Loucy (cell line): Measurements from ENCODE around the gene TEAD1.

Source experiments
- H2AFZ ChIP-seq: fragments of 200-600 bp; sonication (generic); 2 replicates; pipeline ENCODE4 v1.6.0; 2016; ENCODE audit warnings: antibody characterized with exemption, mild to moderate bottlenecking, low read length, moderate library complexity
- H3F3A ChIP-seq: fragments of 200-600 bp; 2 replicates; pipeline ENCODE4 v1.6.0; 2016; ENCODE audit warnings: antibody characterized with exemption, low read depth, mild to moderate bottlenecking
- H3K27me3 ChIP-seq: fragments of 200-600 bp; sonication (generic); 2 replicates; pipeline ENCODE4 v1.6.1; 2014; ENCODE audit warnings: low read length, mild to moderate bottlenecking; ENCODE audit not compliant: insufficient read depth, poor library complexity, severe bottlenecking
- H3K36me3 ChIP-seq: fragments of 200-600 bp; sonication (generic); 2 replicates; pipeline ENCODE4 v1.6.1; 2016; ENCODE audit warnings: low read length; ENCODE audit not compliant: insufficient read depth
- H3K4me1 ChIP-seq: fragments of 200-600 bp; sonication (generic); 2 replicates; pipeline ENCODE4 v1.5.1; 2014; ENCODE audit warnings: low read length, mild to moderate bottlenecking; ENCODE audit not compliant: insufficient read depth, poor library complexity, severe bottlenecking
- H3K4me2 ChIP-seq: fragments of 200-600 bp; sonication (generic); 2 replicates; pipeline ENCODE4 v1.6.0; 2014; ENCODE audit warnings: antibody characterized with exemption, low read length, low read depth, mild to moderate bottlenecking; ENCODE audit not compliant: poor library complexity, severe bottlenecking
- H3K4me3 ChIP-seq: fragments of 200-600 bp; sonication (generic); 2 replicates; pipeline ENCODE4 v1.5.1; 2014; ENCODE audit warnings: low read length, mild to moderate bottlenecking, mixed read lengths; ENCODE audit not compliant: poor library complexity, severe bottlenecking
- H3K79me2 ChIP-seq: fragments of 200-600 bp; sonication (generic); 2 replicates; pipeline ENCODE4 v1.6.1; 2014; ENCODE audit warnings: low read length; ENCODE audit not compliant: insufficient read depth
- H3K9ac ChIP-seq: fragments of 200-600 bp; sonication (generic); 2 replicates; pipeline ENCODE4 v1.6.0; 2014; ENCODE audit warnings: mild to moderate bottlenecking, low read depth, low read length, moderate library complexity; ENCODE audit not compliant: poor library complexity, severe bottlenecking
- H3K9me2 ChIP-seq: fragments of 200-600 bp; sonication (generic); replicated peaks from 2 replicates; pipeline ENCODE4 v1.6.1; 2016; ENCODE audit warnings: low read depth, low read length, mixed read lengths
- H3K9me3 ChIP-seq: fragments of 200-600 bp; sonication (generic); 2 replicates; pipeline ENCODE4 v1.6.1; 2014; ENCODE audit warnings: mild to moderate bottlenecking, antibody characterized with exemption, low read length, low read depth; ENCODE audit not compliant: insufficient read depth
- H4K20me1 ChIP-seq: fragments of 200-600 bp; sonication (generic); 2 replicates; pipeline ENCODE4 v1.6.0; 2014; ENCODE audit warnings: antibody characterized with exemption, low read length, mild to moderate bottlenecking; ENCODE audit not compliant: insufficient read depth, poor library complexity, severe bottlenecking
- EZH2phosphoT487 ChIP-seq: fragments of 200-600 bp; IDR thresholded peaks from 2 replicates; pipeline ENCODE4 v1.6.1; 2018; ENCODE audit warnings: antibody characterized with exemption, mild to moderate bottlenecking, moderate library complexity, borderline replicate concordance
- TF ChIP-seq, protein P1 (sequence below): fragments of 200-600 bp; sonication (generic); conservative IDR thresholded peaks from 2 replicates; pipeline ENCODE4 v1.5.1; 2014; ENCODE audit warnings: mild to moderate bottlenecking, antibody characterized with exemption, low read length

TEAD1 gene

GRCh38 chr11:12777208-12777874 is 103.1 kb downstream of the TEAD1 start:
- no peak overlapping the region for H3K9ac ChIP-seq
- H3K79me2 ChIP-seq: no peaks in the 10 kb centered on the region
- H2AFZ ChIP-seq: no peak overlapping the region
- no peaks in the 10 kb centered on the region for H3K9me2 ChIP-seq
- H3K4me3 ChIP-seq: no peak overlapping the region
- no peak overlapping the region for H3K4me2 ChIP-seq
- H4K20me1 ChIP-seq: no peaks in the 10 kb centered on the region
- H3K9me3 ChIP-seq: no peaks in the 10 kb centered on the region
- H3K27me3 ChIP-seq: no peaks in the 10 kb centered on the region
- H3K4me1 ChIP-seq: no peaks in the 10 kb centered on the region
- TF ChIP-seq, protein P1, sequence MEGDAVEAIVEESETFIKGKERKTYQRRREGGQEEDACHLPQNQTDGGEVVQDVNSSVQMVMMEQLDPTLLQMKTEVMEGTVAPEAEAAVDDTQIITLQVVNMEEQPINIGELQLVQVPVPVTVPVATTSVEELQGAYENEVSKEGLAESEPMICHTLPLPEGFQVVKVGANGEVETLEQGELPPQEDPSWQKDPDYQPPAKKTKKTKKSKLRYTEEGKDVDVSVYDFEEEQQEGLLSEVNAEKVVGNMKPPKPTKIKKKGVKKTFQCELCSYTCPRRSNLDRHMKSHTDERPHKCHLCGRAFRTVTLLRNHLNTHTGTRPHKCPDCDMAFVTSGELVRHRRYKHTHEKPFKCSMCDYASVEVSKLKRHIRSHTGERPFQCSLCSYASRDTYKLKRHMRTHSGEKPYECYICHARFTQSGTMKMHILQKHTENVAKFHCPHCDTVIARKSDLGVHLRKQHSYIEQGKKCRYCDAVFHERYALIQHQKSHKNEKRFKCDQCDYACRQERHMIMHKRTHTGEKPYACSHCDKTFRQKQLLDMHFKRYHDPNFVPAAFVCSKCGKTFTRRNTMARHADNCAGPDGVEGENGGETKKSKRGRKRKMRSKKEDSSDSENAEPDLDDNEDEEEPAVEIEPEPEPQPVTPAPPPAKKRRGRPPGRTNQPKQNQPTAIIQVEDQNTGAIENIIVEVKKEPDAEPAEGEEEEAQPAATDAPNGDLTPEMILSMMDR: no peak
- TF ChIP-seq EZH2phosphoT487: no peak
- no peaks in the 10 kb centered on the region for H3F3A ChIP-seq
- no peaks in the 10 kb centered on the region for H3K36me3 ChIP-seq

DNA sequence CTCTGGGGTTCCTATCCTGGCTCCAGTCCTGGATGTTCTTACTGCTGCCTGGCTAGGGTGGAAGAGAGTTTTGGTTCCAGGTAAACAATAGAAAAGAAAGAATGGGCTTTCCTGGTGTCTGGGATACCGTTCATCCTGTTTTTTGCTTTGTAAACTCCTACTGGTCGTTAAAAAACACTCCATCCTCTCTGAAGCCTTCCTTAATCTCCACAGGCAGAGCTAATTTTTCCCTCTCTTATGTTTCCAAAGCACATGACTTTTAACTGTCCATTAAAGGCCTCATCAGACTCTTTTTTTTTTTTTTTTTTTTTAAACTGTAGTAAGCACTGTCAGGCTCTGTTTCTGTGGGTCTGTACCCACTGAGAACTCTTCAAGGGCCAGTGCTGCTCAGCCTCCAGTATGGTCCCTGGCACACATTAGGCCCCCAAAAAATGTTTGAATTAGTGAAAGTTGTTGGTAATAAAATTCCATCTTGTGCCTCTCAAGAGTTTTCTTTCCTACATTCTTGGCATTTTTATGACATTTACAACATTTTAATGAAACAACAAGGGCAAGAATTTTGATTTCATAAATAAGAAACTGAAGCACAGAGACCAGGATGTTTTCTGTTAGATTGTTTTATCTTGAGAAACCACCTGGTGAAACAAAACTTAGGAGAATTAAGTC is 104.2 kb downstream of the TEAD1 start:
- H3K36me3 ChIP-seq: no peaks in the 10 kb centered on the region
- no peak overlapping the region for H3K9ac ChIP-seq
- H3F3A ChIP-seq: no peaks in the 10 kb centered on the region
- H3K4me3 ChIP-seq: no peak overlapping the region
- H3K79me2 ChIP-seq: no peaks in the 10 kb centered on the region
- no peaks in the 10 kb centered on the region for H3K9me2 ChIP-seq
- no peaks in the 10 kb centered on the region for H4K20me1 ChIP-seq
- TF ChIP-seq, protein P1: no peak
- no peak for TF ChIP-seq EZH2phosphoT487
- no peaks in the 10 kb centered on the region for H3K27me3 ChIP-seq
- H2AFZ ChIP-seq: no peak overlapping the region
- H3K9me3 ChIP-seq: no peaks in the 10 kb centered on the region
- no peak overlapping the region for H3K4me2 ChIP-seq
- no peaks in the 10 kb centered on the region for H3K4me1 ChIP-seq

DNA sequence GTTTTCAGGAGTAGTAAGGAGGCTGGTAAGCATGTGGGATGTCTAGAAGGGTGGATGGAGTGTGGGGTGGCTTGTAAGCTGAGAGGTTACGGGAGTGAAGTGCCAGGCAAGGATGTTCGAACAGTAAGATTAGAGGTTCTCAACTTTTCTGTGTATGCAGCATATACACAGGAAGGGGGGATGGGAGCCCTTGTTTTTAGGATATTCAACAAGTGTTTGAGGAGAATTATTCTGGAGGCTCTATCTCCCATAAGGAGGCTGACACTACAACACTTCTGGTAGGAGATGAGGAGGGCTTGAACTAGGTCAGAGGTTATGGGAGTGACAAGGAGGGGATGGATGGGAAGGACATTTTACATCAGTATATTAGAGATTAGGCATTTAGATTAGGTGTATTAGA is 109.5 kb downstream of the TEAD1 start:
- no peaks in the 10 kb centered on the region for H3F3A ChIP-seq
- H3K4me2 ChIP-seq: no peak overlapping the region
- TF ChIP-seq, protein P1: no peak
- no peak for TF ChIP-seq EZH2phosphoT487
- no peaks in the 10 kb centered on the region for H3K9me3 ChIP-seq
- no peak overlapping the region for H3K9ac ChIP-seq
- H2AFZ ChIP-seq: no peak overlapping the region
- H3K4me1 ChIP-seq: no peaks in the 10 kb centered on the region
- H3K79me2 ChIP-seq: no peaks in the 10 kb centered on the region
- H3K9me2 ChIP-seq: no peaks in the 10 kb centered on the region
- H4K20me1 ChIP-seq: no peaks in the 10 kb centered on the region
- no peaks in the 10 kb centered on the region for H3K27me3 ChIP-seq
- no peak overlapping the region for H3K4me3 ChIP-seq
- no peaks in the 10 kb centered on the region for H3K36me3 ChIP-seq
